ENCODE data around the gene C2CD3. TPM values are rescaled to one million over a fixed set of nuclear protein-coding genes. Genes with fewer than 3 reads are reported as not detected.

The C2CD3 gene
- total RNA-seq, 4 donors from 2014 or later = 11.4 to 30.1 (median 25.3) TPM

GRCh38 chr11:74057249-74058151, 113.3 kb downstream of the C2CD3 start:
- Histone ChIP-seq H3K36me3 (peaks cover 0 to 54% of the 10 kb centered on the region in 2 donors), H3K4me3 (no peak overlapping the region), H3K9me3 (no peaks in the 10 kb centered on the region), H3K27me3 (no peaks in the 10 kb centered on the region), H3K27ac (no peak overlapping the region), H3K4me1 (peaks cover 0 to 6% (median 0%) of the 10 kb centered on the region in 3 donors)
- no peak for ATAC-seq
- TF ChIP-seq POLR2AphosphoS5 (IDR thresholded peaks at IDR 0.05) (no peak), EP300 (IDR thresholded peaks at IDR 0.05) (no peak), POLR2A (IDR thresholded peaks at IDR 0.05) (no peak), CTCF (IDR thresholded peaks at IDR 0.05) (no peak)
- WGBS, 2 donors (ENCODE audit: low coverage in 1 of 2) = 43 to 45% methylated on average over 4 to 8 of the region's 8 CpGs

DNA sequence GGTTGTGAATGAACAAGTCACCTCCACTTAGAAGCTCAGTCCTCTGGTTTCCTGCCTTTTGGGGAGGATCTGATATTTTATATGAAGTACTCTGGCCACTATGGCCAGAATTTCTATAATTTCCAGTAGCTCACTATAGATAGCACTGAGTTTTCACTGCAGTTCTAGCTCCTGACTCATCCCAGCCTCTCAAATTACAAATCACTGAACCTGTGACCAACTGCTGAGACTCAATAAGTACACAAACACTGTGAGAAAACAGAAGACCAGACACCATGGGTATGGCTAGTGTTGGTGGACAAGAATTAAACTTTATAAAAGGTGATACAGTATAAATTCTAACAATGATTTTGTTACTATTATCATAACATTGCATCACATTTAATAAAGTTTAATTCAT, 114.9 kb downstream of the C2CD3 start:
- H3K27me3 ChIP-seq = no peaks in the 10 kb centered on the region
- no peaks in the 10 kb centered on the region for H3K9me3 ChIP-seq
- H3K27ac ChIP-seq = no peak overlapping the region

DNA sequence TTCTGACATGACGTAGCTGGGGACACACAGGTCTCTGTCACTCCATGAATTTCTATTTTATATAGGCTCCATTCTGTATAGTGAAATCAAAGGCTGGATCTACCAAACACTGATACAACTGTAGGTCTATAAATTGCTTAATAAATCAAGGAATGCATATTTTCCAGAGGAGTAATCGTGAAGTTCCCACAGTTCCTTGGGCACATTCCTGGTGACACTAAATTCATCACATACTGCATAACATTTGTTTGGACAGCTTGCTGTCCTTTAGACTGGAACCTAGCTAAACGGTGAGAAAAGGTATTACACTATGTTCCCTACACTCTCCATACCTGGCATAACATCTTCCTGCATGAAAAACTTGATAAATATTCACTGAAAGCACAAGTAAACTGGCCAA, 120.3 kb downstream of the C2CD3 start:
- no peaks in the 10 kb centered on the region for H3K27me3 ChIP-seq
- WGBS, 2 donors (ENCODE audit: low coverage in 1 of 2) = 88 to 90% methylated on average over 1 to 3 of the region's 3 CpGs
- no peak for TF ChIP-seq POLR2A (IDR thresholded peaks at IDR 0.05)
- no peak for TF ChIP-seq POLR2AphosphoS5 (IDR thresholded peaks at IDR 0.05)
- no peak for TF ChIP-seq CTCF (IDR thresholded peaks at IDR 0.05)
- no peak for TF ChIP-seq EP300 (IDR thresholded peaks at IDR 0.05)
- no peaks in the 10 kb centered on the region for H3K4me1 ChIP-seq
- H3K36me3 ChIP-seq = peaks cover 4 to 66% of the 10 kb centered on the region in 2 donors
- no peaks in the 10 kb centered on the region for H3K9me3 ChIP-seq
- no peak overlapping the region for H3K27ac ChIP-seq
- no peak overlapping the region for H3K4me3 ChIP-seq
- ATAC-seq = no peak

More for the DNA sequence above, 114.9 kb downstream of the C2CD3 start:
- Histone ChIP-seq H3K4me1 (peaks cover 0 to 6% (median 0%) of the 10 kb centered on the region in 3 donors), H3K4me3 (no peak overlapping the region), H3K36me3 (peaks cover 0 to 55% of the 10 kb centered on the region in 2 donors)
- TF ChIP-seq POLR2AphosphoS5 (IDR thresholded peaks at IDR 0.05) = no peak
- TF ChIP-seq CTCF (IDR thresholded peaks at IDR 0.05) = no peak
- TF ChIP-seq EP300 (IDR thresholded peaks at IDR 0.05) = no peak
- no peak for TF ChIP-seq POLR2A (IDR thresholded peaks at IDR 0.05)
- ATAC-seq = no peak

GRCh38 chr11:74048993-74049392, 121.8 kb downstream of the C2CD3 start:
- ATAC-seq = no peak

More at GRCh38 chr11:74048993-74049392, 121.8 kb downstream of the C2CD3 start:
- TF ChIP-seq POLR2AphosphoS5 (IDR thresholded peaks at IDR 0.05) = no peak
- no peak for TF ChIP-seq CTCF (IDR thresholded peaks at IDR 0.05)
- no peak for TF ChIP-seq POLR2A (IDR thresholded peaks at IDR 0.05)
- TF ChIP-seq EP300 (IDR thresholded peaks at IDR 0.05) = no peak
- no peaks in the 10 kb centered on the region for H3K9me3 ChIP-seq
- no peak overlapping the region for H3K4me3 ChIP-seq
- H3K36me3 ChIP-seq = peaks cover 4 to 62% of the 10 kb centered on the region in 2 donors
- no peak overlapping the region for H3K27ac ChIP-seq
- no peaks in the 10 kb centered on the region for H3K27me3 ChIP-seq
- H3K4me1 ChIP-seq = no peaks in the 10 kb centered on the region
- WGBS, 2 donors (ENCODE audit: low coverage in 1 of 2) = 91 to 93% methylated on average over 3 to 5 of the region's 5 CpGs

All from gastroesophageal sphincter (tissue), 4 donors.